Cardiac septum (tissue), 1 donor: ENCODE data around the gene ALDH7A1. TPM values are rescaled to one million over a fixed set of nuclear protein-coding genes. Genes with fewer than 3 reads are reported as not detected.

Source experiments
- DNase-seq: peaks from one replicate; pipeline ENCODE4 v3.0.0-alpha.2; 2020; ENCODE audit warnings: low spot score
- intact Hi-C: fragments of 100-400 bp; cut with DNase I; formaldehyde crosslinking; loops from one replicate; pipeline ENCODE4 v1.14.0; 2022
- total RNA-seq: library from RNA; stranded (reverse); fragmentation: NEBNext Ultra II Directional; extraction: Animal tissue kit (Norgen Biotek cat#: 25700); gene quantifications from one replicate; pipeline ENCODE4 v1.2.1, GENCODE V29; 2021
- donor health status: DM: no; HTN: no; CAD: no.

Gene ALDH7A1
- total RNA-seq, 1 donor from 2014 or later: 26.4 TPM

- no peak for DNase-seq
- intact Hi-C loops: no loop called here
Observed at GRCh38 chr5:126514558-126515141, 80.4 kb downstream of the ALDH7A1 start.

GRCh38 chr5:126514131-126514557, 80.9 kb downstream of the ALDH7A1 start:
- DNase-seq: no peak
- intact Hi-C loops: no loop called here

GRCh38 chr5:126513703-126514102, 81.3 kb downstream of the ALDH7A1 start:
- DNase-seq: no peak
- intact Hi-C loops: no loop called here

GRCh38 chr5:126513302-126513701, 81.7 kb downstream of the ALDH7A1 start:
- intact Hi-C loops: no loop called here
- DNase-seq: no peak

- intact Hi-C loops: no loop called here
Observed at GRCh38 chr5:126512451-126512850, 82.6 kb downstream of the ALDH7A1 start.

GRCh38 chr5:126511961-126512360, 83.1 kb downstream of the ALDH7A1 start:
- no peak for DNase-seq
- intact Hi-C loops: no loop called here

More at GRCh38 chr5:126512451-126512850, 82.6 kb downstream of the ALDH7A1 start:
- no peak for DNase-seq

- DNase-seq: no peak
- intact Hi-C loops: no loop called here
Observed at GRCh38 chr5:126509339-126509738, 85.7 kb downstream of the ALDH7A1 start.

- intact Hi-C loops: no loop called here
- no peak for DNase-seq
Observed at GRCh38 chr5:126508962-126509279, 86.1 kb downstream of the ALDH7A1 start.

GRCh38 chr5:126508251-126508961, 86.6 kb downstream of the ALDH7A1 start:
- no peak for DNase-seq
- intact Hi-C loops: no loop called here

- intact Hi-C loops: no loop called here
Observed at GRCh38 chr5:126506079-126506478, 88.9 kb downstream of the ALDH7A1 start.

GRCh38 chr5:126503602-126504104, 91.4 kb downstream of the ALDH7A1 start:
- DNase-seq: no peak
- intact Hi-C loops: loop anchor here (5.0 kb wide), 1 partner anchor 34 kb away; no protein-coding TSS in a partner anchor

More at GRCh38 chr5:126506079-126506478, 88.9 kb downstream of the ALDH7A1 start:
- no peak for DNase-seq

GRCh38 chr5:126501448-126501847, 93.6 kb downstream of the ALDH7A1 start:
- no peak for DNase-seq
- intact Hi-C loops: loop anchor here (5.0 kb wide), 1 partner anchor 36 kb away; no protein-coding TSS in a partner anchor

- intact Hi-C loops: loop anchor here (5.0 kb wide), 1 partner anchor 37 kb away; no protein-coding TSS in a partner anchor
Observed at GRCh38 chr5:126499853-126500342, 95.1 kb downstream of the ALDH7A1 start.

GRCh38 chr5:126499278-126499677, 95.7 kb downstream of the ALDH7A1 start:
- intact Hi-C loops: no loop called here
- DNase-seq: no peak

More at GRCh38 chr5:126499853-126500342, 95.1 kb downstream of the ALDH7A1 start:
- DNase-seq: no peak

- DNase-seq: no peak
- intact Hi-C loops: no loop called here
Observed at GRCh38 chr5:126497506-126497905, 97.5 kb downstream of the ALDH7A1 start.

GRCh38 chr5:126494393-126494792, 100.6 kb downstream of the ALDH7A1 start:
- no peak for DNase-seq
- intact Hi-C loops: loop anchor here (5.0 kb wide), 1 partner anchor 142 kb away; no protein-coding TSS in a partner anchor

GRCh38 chr5:126492939-126493338, 102.1 kb downstream of the ALDH7A1 start:
- no peak for DNase-seq
- intact Hi-C loops: loop anchor here (5.0 kb wide), 1 partner anchor 141 kb away; no protein-coding TSS in a partner anchor

- DNase-seq: no peak
- intact Hi-C loops: loop anchor here (5.0 kb wide), 1 partner anchor 138 kb away; no protein-coding TSS in a partner anchor
Observed at GRCh38 chr5:126490167-126490940, 104.7 kb downstream of the ALDH7A1 start.

- no peak for DNase-seq
- intact Hi-C loops: no loop called here
Observed at GRCh38 chr5:126488443-126489065, 106.5 kb downstream of the ALDH7A1 start.
